Osteoblast (primary cell): ENCODE results near the gene RAI1. TPM values are rescaled to one million over a fixed set of nuclear protein-coding genes. Genes with fewer than 3 reads are reported as not detected.

Source experiments
- DNase-seq: peaks from one replicate; pipeline ENCODE4 v3.0.0; 2011; ENCODE audit warnings: low spot score, mixed read lengths; ENCODE audit not compliant: insufficient read length; ENCODE audit errors: missing footprints
- H2AFZ ChIP-seq: 2 replicates; pipeline ENCODE4 v1.6.0; 2011; ENCODE audit warnings: mild to moderate bottlenecking, low read length
- H3K27ac ChIP-seq: 2 replicates; pipeline ENCODE4 v1.5.1; 2011; ENCODE audit warnings: mild to moderate bottlenecking, low read depth, low read length, moderate library complexity
- H3K27me3 ChIP-seq: 2 replicates; pipeline ENCODE4 v1.6.0; 2012; ENCODE audit warnings: mild to moderate bottlenecking, control low read depth, inconsistent platforms, low read length, moderate library complexity; ENCODE audit not compliant: insufficient read depth
- H3K36me3 ChIP-seq: 2 replicates; pipeline ENCODE4 v1.5.1; 2011; ENCODE audit warnings: mild to moderate bottlenecking, low read length, control low read depth, moderate library complexity; ENCODE audit not compliant: insufficient read depth
- H3K4me1 ChIP-seq: 2 replicates; pipeline ENCODE4 v1.5.1; 2011; ENCODE audit warnings: mild to moderate bottlenecking, low read length, control low read depth, moderate library complexity; ENCODE audit not compliant: insufficient read depth
- H3K4me2 ChIP-seq: 2 replicates; pipeline ENCODE4 v1.6.0; 2011; ENCODE audit warnings: mild to moderate bottlenecking, low read length; ENCODE audit not compliant: insufficient read depth
- H3K4me3 ChIP-seq: fragments of 200-600 bp; sonication (generic); 3 replicates; pipeline ENCODE4 v1.5.1; 2012; ENCODE audit warnings: mild to moderate bottlenecking, low read length, inconsistent platforms; ENCODE audit not compliant: insufficient read depth
- H3K79me2 ChIP-seq: 2 replicates; pipeline ENCODE4 v1.6.0; 2012; ENCODE audit warnings: mild to moderate bottlenecking, low read length, control low read depth, inconsistent platforms; ENCODE audit not compliant: insufficient read depth
- H3K9me3 ChIP-seq: 2 replicates; pipeline ENCODE4 v1.5.1; 2011; ENCODE audit warnings: low read depth, low read length, control low read depth
- H4K20me1 ChIP-seq: 2 replicates; pipeline ENCODE4 v1.6.0; 2012; ENCODE audit warnings: mild to moderate bottlenecking, low read length, control low read depth; ENCODE audit not compliant: insufficient read depth
- CTCF ChIP-seq: IDR thresholded peaks from 2 replicates; pipeline ENCODE4 v1.5.1; 2011; ENCODE audit warnings: mild to moderate bottlenecking, low read depth, low read length, moderate library complexity; ENCODE audit errors: extremely low read depth
- total RNA-seq: library from RNA; depleted of rRNA; stranded (reverse); fragments of >200 nt; gene quantifications from 2 replicates; pipeline ENCODE4 v1.2.3, GENCODE V29; 2012

The RAI1 gene
- total RNA-seq, 1 donor, result 15.6 TPM

GRCh38 chr17:17696085-17696484 is 14.8 kb downstream of the RAI1 start:
- DNase-seq, result peak; percentile 92
- Histone ChIP-seq H3K27ac (peak overlapping the region; percentile 90), H4K20me1 (peaks cover 63% of the 10 kb centered on the region), H3K79me2 (peaks cover 94% of the 10 kb centered on the region), H3K4me1 (peaks cover 74% of the 10 kb centered on the region), H3K4me2 (no peak overlapping the region), H3K27me3 (no peaks in the 10 kb centered on the region), H3K9me3 (no peaks in the 10 kb centered on the region), H2AFZ (no peak overlapping the region), H3K4me3 (no peak overlapping the region), H3K36me3 (no peaks in the 10 kb centered on the region)
- no peak for TF ChIP-seq CTCF

GRCh38 chr17:17696882-17697633 is 15.8 kb downstream of the RAI1 start:
- peak overlapping the region; percentile 28 for H3K27ac ChIP-seq
- no peak overlapping the region for H3K4me3 ChIP-seq
- peak; percentile 75 for DNase-seq
- H3K27me3 ChIP-seq, result no peaks in the 10 kb centered on the region
- no peaks in the 10 kb centered on the region for H3K36me3 ChIP-seq
- peaks cover 94% of the 10 kb centered on the region for H3K79me2 ChIP-seq
- H3K4me1 ChIP-seq, result peaks cover 65% of the 10 kb centered on the region
- peaks cover 61% of the 10 kb centered on the region for H4K20me1 ChIP-seq
- H2AFZ ChIP-seq, result no peak overlapping the region
- H3K4me2 ChIP-seq, result no peak overlapping the region
- H3K9me3 ChIP-seq, result no peaks in the 10 kb centered on the region
- no peak for TF ChIP-seq CTCF

GRCh38 chr17:17698371-17698770 is 17.1 kb downstream of the RAI1 start:
- no peak overlapping the region for H2AFZ ChIP-seq
- H3K4me2 ChIP-seq, result no peak overlapping the region
- H3K27ac ChIP-seq, result peak overlapping the region; percentile 60
- peaks cover 51% of the 10 kb centered on the region for H3K4me1 ChIP-seq
- H3K36me3 ChIP-seq, result no peaks in the 10 kb centered on the region
- peaks cover 57% of the 10 kb centered on the region for H4K20me1 ChIP-seq
- no peak overlapping the region for H3K4me3 ChIP-seq
- H3K79me2 ChIP-seq, result peaks cover 94% of the 10 kb centered on the region
- DNase-seq, result peak; percentile 82
- no peak for TF ChIP-seq CTCF
- no peaks in the 10 kb centered on the region for H3K9me3 ChIP-seq
- no peaks in the 10 kb centered on the region for H3K27me3 ChIP-seq

GRCh38 chr17:17698869-17699351 is 17.7 kb downstream of the RAI1 start:
- no peaks in the 10 kb centered on the region for H3K27me3 ChIP-seq
- H3K4me1 ChIP-seq, result peaks cover 46% of the 10 kb centered on the region
- peak overlapping the region; percentile 28 for H3K4me2 ChIP-seq
- peak; percentile 96 for DNase-seq
- H3K79me2 ChIP-seq, result peaks cover 94% of the 10 kb centered on the region
- peak overlapping the region; percentile 60 for H3K27ac ChIP-seq
- H3K9me3 ChIP-seq, result no peaks in the 10 kb centered on the region
- H3K4me3 ChIP-seq, result no peak overlapping the region
- H2AFZ ChIP-seq, result no peak overlapping the region
- H4K20me1 ChIP-seq, result peaks cover 57% of the 10 kb centered on the region
- no peak for TF ChIP-seq CTCF
- H3K36me3 ChIP-seq, result no peaks in the 10 kb centered on the region
